Adrenal gland (tissue), 12 donors: ENCODE data around the gene PRRT1B. TPM values are rescaled to one million over a fixed set of nuclear protein-coding genes. Genes with fewer than 3 reads are reported as not detected.

Experiments used
- DNase-seq, 7 donors: peaks; one replicate each; pipeline ENCODE4 v3.0.0-alpha.2; 2019 to 2020
- H3K27ac ChIP-seq, 5 donors: fragments of 200-600 bp; sonication (generic) in 4 of 5; 1 replicate in 3 of 5; 2 replicates in 2 of 5; pipeline versions ENCODE4 v1.5.1 to v1.8.0; 2016 to 2020; ENCODE audit warnings: mild to moderate bottlenecking in 1 of 5
- H3K27me3 ChIP-seq: fragments of 200-600 bp; 2 replicates; pipeline ENCODE4 v1.8.0; 2021
- H3K36me3 ChIP-seq, 2 donors: fragments of 200-600 bp; replicated peaks in 1 of 2; 1 replicate in 1 of 2; 2 replicates in 1 of 2; pipeline versions ENCODE4 v1.5.1 to v1.8.0; 2018 to 2022
- H3K4me1 ChIP-seq, 2 donors: fragments of 200-600 bp; replicated peaks in 1 of 2; 1 replicate in 1 of 2; 2 replicates in 1 of 2; pipeline versions ENCODE4 v1.5.1 to v1.8.0; 2018 to 2021
- H3K4me3 ChIP-seq, 4 donors: fragments of 200-600 bp; sonication (generic) in 3 of 4; one replicate each; pipeline ENCODE4 v1.5.1; 2016 to 2018
- H3K9me3 ChIP-seq, 3 donors: fragments of 200-600 bp; sonication (generic) in 1 of 3; replicated peaks in 1 of 3; 1 replicate in 2 of 3; 2 replicates in 1 of 3; pipeline versions ENCODE4 v1.5.1 to v1.8.0; 2016 to 2021
- POLR2A ChIP-seq, 2 donors: fragments of 450-650 bp; IDR thresholded peaks; one replicate each; pipeline ENCODE4 v1.6.1; 2017; ENCODE audit warnings: antibody characterized with exemption in 2 of 2, mild to moderate bottlenecking in 2 of 2, moderate library complexity in 1 of 2
- WGBS, 4 donors: extraction: QIAGEN DNeasy Blood & Tissue Kit in 2 of 4; methylation state at CpG; one replicate each; pipeline versions ENCODE4 v1.1.5 to v1.1.7; 2013 to 2017; 5-methylcytosine and 5-hydroxymethylcytosine counted together
- intact Hi-C, 2 donors: fragments of 100-400 bp; cut with DNase I; formaldehyde crosslinking; loops; one replicate each; pipeline versions ENCODE4 v1.14.1 to v1.15.0; 2022 to 2023
- polyA plus RNA-seq, 3 donors: library from polyadenylated mRNA; stranded (reverse); fragments of 200-250 nt in 2 of 3; fragments of 350-450 nt in 1 of 3; fragmentation: Illumina TruSeq in 1 of 3; extraction: RNeasy Lipid Tissue Mini Kit (QIAGEN cat#74804) in 1 of 3; gene quantifications; one replicate each; pipeline ENCODE4 v1.2.3, GENCODE V29; 2013 to 2014
- total RNA-seq, 9 donors: library from RNA; depleted of rRNA in 4 of 9; stranded (reverse); fragments of >200 nt in 4 of 9; fragments of 120-200 nt in 1 of 9; fragmentation: NEBNext Ultra II Directional in 1 of 9; extraction: Animal tissue kit (Norgen Biotek cat#: 25700) in 1 of 9; gene quantifications; one replicate each; pipeline versions ENCODE4 v1.1.0 to v1.2.4, GENCODE V29; 2013 to 2023
- TF ChIP-seq, protein P1 (sequence below), 6 experiments: fragments of 450-650 bp in 4 of 6; fragments of 200-600 bp in 2 of 6; sonication (generic) in 1 of 6; IDR thresholded peaks; 1 replicate in 5 of 6; 2 replicates in 1 of 6; pipeline versions ENCODE4 v1.5.1 to v1.8.0; 2016 to 2021; ENCODE audit warnings: antibody characterized with exemption in 6 of 6, mild to moderate bottlenecking in 2 of 6, moderate library complexity in 1 of 6
- donor health status: healthy with polysubstance abuse.
- donor health status: Bipolar disorder and iron deficiency.
- donor health status: DM: yes; HTN: yes; CAD: no.
- donor health status: DM: no; HTN: no; CAD: no.
- donor health status: DM: no; HTN: no; CAD: no.
- donor health status: DM: yes; HTN: yes; CAD: no.

Gene PRRT1B
- total and polyA plus RNA-seq, 12 donors, result not detected

DNA sequence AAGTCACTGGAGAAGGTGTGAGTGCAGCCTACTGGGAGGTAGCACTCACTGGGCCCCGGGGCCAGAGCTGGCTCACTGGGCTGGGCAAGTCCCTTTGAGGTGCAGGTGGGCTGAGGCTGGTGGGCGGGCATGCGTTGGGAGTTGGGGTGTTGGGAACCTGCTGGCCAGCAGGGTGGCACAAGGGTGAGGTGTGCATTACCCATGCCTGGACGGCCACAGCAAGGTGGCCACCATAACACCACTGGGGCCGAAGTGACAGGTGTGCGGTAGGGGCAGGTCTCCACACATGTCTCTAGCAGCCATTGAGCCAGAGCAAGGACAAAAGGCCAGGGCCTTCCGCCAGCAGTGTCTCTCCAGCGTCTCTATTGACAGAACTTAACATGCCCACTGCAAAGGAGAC, 22.6 kb downstream of the PRRT1B start:
- TF ChIP-seq POLR2A (IDR thresholded peaks at IDR 0.05), result no peak
- TF ChIP-seq, protein P1, sequence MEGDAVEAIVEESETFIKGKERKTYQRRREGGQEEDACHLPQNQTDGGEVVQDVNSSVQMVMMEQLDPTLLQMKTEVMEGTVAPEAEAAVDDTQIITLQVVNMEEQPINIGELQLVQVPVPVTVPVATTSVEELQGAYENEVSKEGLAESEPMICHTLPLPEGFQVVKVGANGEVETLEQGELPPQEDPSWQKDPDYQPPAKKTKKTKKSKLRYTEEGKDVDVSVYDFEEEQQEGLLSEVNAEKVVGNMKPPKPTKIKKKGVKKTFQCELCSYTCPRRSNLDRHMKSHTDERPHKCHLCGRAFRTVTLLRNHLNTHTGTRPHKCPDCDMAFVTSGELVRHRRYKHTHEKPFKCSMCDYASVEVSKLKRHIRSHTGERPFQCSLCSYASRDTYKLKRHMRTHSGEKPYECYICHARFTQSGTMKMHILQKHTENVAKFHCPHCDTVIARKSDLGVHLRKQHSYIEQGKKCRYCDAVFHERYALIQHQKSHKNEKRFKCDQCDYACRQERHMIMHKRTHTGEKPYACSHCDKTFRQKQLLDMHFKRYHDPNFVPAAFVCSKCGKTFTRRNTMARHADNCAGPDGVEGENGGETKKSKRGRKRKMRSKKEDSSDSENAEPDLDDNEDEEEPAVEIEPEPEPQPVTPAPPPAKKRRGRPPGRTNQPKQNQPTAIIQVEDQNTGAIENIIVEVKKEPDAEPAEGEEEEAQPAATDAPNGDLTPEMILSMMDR (IDR thresholded peaks at IDR 0.05), result no peak
- Histone ChIP-seq H3K4me1 (no peaks in the 10 kb centered on the region), H3K36me3 (no peaks in the 10 kb centered on the region), H3K27me3 (no peaks in the 10 kb centered on the region), H3K9me3 (no peaks in the 10 kb centered on the region), H3K4me3 (no peak overlapping the region), H3K27ac (no peak overlapping the region)
- intact Hi-C loops, result no loop called here
- no peak for DNase-seq
- WGBS, 4 donors, result 86 to 97% (median 95%) methylated on average over 6 to 8 of the region's 8 CpGs

DNA sequence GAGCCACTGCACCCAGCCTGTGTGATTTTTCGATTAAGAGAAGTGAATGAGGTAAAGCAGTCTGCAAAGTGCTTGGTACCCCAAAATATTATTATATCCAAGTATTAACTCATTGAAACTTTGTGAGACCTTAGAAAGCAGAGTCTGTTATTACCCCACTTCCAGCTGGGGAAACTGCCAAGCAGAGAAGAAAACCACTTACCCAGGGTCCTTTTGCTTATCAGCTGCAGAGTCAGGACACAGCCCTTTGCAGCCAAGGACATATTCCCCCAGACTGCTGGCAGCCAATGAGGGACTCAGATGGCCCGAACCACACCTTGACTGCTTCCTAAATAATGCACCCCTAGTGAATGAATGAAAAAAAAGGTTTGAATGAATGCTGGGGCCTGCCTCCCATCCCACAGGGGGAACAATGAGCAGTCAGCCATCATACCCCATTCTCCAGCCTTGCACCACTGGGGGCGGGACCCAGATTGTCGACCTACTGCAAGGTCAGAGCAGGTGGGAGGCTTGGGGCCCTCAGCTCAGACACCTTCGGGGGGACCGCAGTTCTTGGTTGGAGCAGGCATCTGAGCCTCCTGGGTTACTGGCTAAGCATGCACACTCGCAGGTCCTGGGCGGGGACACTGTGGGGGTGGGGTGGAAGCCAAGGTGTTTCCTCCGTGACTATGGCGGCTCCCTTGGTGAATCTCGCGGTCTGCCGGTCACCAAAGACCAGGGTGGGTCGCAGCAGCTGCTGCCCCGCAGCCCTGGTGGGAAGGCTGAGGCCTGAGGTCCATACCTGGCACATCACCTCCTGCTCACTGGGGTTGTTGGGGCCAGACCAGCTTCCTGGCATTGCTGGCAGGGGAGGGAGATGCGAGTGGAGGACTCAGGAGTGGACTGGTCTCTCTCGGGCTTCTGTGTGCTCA, 29.7 kb downstream of the PRRT1B start:
- TF ChIP-seq POLR2A (IDR thresholded peaks at IDR 0.05), result no peak
- TF ChIP-seq, protein P1 (IDR thresholded peaks at IDR 0.05), result no peak

DNA sequence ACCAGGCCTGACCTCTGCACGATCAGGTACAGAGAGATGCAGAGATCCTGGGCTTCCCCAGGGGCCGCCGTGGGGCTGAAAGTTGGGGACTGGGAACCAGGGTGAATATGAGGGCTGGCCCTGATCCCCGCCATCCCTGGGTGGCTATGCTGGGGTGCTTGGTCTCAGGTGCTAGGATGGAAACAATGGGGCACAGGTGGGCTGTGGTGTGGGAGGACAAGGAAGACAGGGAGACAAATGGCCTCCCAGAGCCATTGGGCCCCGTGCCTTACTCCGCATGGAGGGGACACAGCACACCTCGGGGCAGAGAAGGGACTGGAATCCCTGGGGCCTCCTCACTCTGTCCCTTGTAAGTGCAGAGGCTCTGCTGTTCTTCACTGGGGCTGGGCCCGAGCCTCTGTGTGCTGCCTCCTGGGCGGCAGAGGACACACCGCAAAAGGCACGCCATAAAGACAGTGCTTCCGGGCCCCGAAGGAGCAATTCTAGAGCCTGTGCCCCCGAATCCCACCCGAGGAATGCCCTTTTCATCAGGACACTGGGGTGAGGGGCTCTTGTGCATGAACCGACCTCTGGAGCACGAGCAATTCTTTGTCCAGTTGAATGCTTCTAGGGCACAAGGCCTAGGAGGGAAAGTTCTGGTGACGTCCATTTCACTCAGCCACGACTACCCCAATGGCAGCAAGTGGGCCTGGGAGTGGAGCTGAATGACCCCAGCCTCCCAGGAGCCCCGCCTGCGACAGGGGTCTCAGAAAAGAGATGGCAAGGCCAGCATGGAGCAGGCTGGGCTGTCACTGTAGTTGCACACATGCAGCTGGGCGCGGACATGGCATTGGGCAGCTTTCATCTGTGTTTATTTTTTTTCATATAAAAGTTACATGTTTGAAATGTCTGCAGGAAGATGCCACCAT, 30.9 kb downstream of the PRRT1B start:
- Histone ChIP-seq H3K4me1 (no peaks in the 10 kb centered on the region), H3K4me3 (no peak overlapping the region), H3K27ac (no peak overlapping the region), H3K27me3 (no peaks in the 10 kb centered on the region), H3K36me3 (peaks cover 0 to 25% of the 10 kb centered on the region in 2 donors), H3K9me3 (no peaks in the 10 kb centered on the region)
- 93 to 96% (median 95%) methylated on average over 11 to 23 of the region's 23 CpGs for WGBS, 4 donors
- TF ChIP-seq POLR2A (IDR thresholded peaks at IDR 0.05), result no peak
- TF ChIP-seq, protein P1 (IDR thresholded peaks at IDR 0.05), result no peak
- intact Hi-C loops, result no loop called here
- no peak for DNase-seq

More for the DNA sequence above, 29.7 kb downstream of the PRRT1B start:
- Histone ChIP-seq H3K9me3 (no peaks in the 10 kb centered on the region), H3K27ac (no peak overlapping the region), H3K4me1 (no peaks in the 10 kb centered on the region), H3K27me3 (no peaks in the 10 kb centered on the region), H3K36me3 (peaks cover 0 to 15% of the 10 kb centered on the region in 2 donors), H3K4me3 (no peak overlapping the region)
- intact Hi-C loops, result no loop called here
- 73 to 87% (median 82%) methylated on average over 5 to 17 of the region's 17 CpGs for WGBS, 4 donors
- DNase-seq, result no peak
